Measurements from ENCODE around the gene SLC8A2. TPM values are rescaled to one million over a fixed set of nuclear protein-coding genes. Genes with fewer than 3 reads are reported as not detected.

Gene SLC8A2
- total RNA-seq, 2 experiments from 2014 or later, result 0.13 to 0.36 TPM

DNA sequence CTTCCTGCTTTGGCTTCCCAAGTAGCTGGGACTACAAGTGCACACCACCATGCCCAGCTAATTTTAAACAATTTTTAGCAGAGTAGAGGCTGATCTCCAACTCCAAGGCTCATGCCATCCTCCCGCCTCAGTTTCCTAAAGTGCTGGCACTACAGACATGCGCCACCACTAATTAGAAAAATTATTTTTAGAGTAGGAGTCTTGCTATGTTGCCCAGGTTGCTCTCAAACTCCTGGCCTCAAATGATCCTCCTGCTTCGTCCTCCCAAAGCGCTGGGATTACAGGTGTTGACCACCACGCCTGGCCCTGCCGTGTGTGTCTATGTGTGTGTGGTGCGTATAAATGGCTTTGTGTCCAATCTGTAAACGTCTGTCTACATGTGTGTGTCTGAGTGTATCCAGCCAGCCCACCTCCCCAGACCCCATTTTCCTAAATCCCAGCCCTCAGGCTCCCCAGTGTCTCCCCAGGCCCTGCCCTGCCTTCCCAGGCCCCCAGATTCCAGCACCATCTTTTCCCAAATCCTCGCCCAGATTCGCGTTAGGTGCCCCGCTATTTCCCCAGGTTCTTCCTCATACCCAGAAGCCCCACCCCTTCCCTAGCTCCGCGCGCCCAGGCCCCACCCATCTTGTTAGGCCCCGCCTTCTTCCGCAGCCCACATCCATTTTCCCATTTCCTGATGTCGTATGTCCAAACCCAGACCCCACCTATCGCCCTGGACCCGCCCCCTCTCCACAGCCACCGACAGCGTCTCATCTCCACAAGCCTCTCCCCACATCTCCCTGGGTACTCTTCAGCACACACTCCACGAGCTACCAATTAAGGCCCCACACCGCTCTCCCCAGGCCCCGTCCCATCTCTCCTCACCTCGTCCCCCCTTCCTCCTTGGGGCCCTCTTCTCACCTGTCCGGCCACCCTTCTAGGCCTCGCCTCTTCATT is 24.9 kb downstream of the SLC8A2 start:
- Histone ChIP-seq H3K79me2 (ENCODE audit: insufficient read depth, low read depth, low read length) (no peaks in the 10 kb centered on the region), H4K20me1 (ENCODE audit: insufficient read depth, low read length) (no peaks in the 10 kb centered on the region), H3K9me3 (ENCODE audit: low read length) (no peaks in the 10 kb centered on the region), H3K36me3 (ENCODE audit: insufficient read depth, low read length) (no peaks in the 10 kb centered on the region), H3K4me1 (ENCODE audit: insufficient read depth, low read length, poor library complexity, severe bottlenecking) (peaks cover 8% of the 10 kb centered on the region), H3K9me2 (ENCODE audit: insufficient read depth, low read length) (no peaks in the 10 kb centered on the region), H3K27ac (ENCODE audit: low read depth, low read length, poor library complexity, severe bottlenecking) (no peak overlapping the region), H3K4me3 (ENCODE audit: low read depth, low read length, poor library complexity, severe bottlenecking) (no peak overlapping the region), H2AFZ (ENCODE audit: low read length) (no peak overlapping the region), H3K4me2 (ENCODE audit: low read length) (peak overlapping the region; percentile 10; the same call in 1 of the 2 replicates)
- CTCF ChIA-PET (ENCODE audit: unreplicated experiment), result no interaction called here
- POLR2A ChIA-PET, result no interaction called here
- TF ChIP-seq EZH2phosphoT487 (IDR thresholded peaks at IDR 0.05; ENCODE audit: borderline replicate concordance, low read depth, low read length) (no peak), CTCF (conservative IDR thresholded peaks at IDR 0.05; ENCODE audit: low read length) (no peak)
- BruUV-seq (replicated peaks), result no TSS peak
- intact Hi-C loops (cut with micrococcal nuclease; ENCODE audit: unreplicated experiment), result no loop called here
- no peak for DNase-seq (ENCODE audit: low spot score)

DNA sequence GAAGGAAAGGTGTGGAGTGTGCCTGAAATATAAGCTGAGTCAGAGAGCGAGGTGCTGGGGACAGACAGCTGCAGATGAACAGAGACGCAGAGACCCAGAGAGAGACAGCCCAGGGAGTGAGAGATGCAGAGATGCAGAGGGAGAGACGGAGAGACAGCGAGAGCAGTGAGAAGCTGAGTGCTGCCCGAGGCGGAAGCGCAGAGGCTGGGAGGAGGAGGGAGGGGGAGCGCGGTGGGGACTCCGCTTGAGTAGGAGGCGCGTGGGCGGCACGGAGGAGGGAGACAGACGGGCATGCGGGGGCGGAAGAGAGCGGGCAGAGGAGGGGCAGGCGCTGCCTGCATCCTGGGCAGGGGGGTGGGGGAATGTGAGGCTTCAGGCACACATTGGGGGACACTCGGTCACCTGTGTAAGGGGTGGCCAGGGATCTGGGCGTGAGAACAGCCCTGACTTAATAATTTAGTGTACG is 25.7 kb downstream of the SLC8A2 start:
- CTCF ChIA-PET (ENCODE audit: unreplicated experiment), result no interaction called here

More for the DNA sequence above, 25.7 kb downstream of the SLC8A2 start:
- Histone ChIP-seq H3K27ac (ENCODE audit: low read depth, low read length, poor library complexity, severe bottlenecking) (no peak overlapping the region), H3K4me2 (ENCODE audit: low read length) (no peak overlapping the region), H3K9me2 (ENCODE audit: insufficient read depth, low read length) (no peaks in the 10 kb centered on the region), H3K9me3 (ENCODE audit: low read length) (no peaks in the 10 kb centered on the region), H3K79me2 (ENCODE audit: insufficient read depth, low read depth, low read length) (no peaks in the 10 kb centered on the region), H2AFZ (ENCODE audit: low read length) (no peak overlapping the region), H4K20me1 (ENCODE audit: insufficient read depth, low read length) (no peaks in the 10 kb centered on the region), H3K36me3 (ENCODE audit: insufficient read depth, low read length) (no peaks in the 10 kb centered on the region), H3K4me1 (ENCODE audit: insufficient read depth, low read length, poor library complexity, severe bottlenecking) (peaks cover 8% of the 10 kb centered on the region), H3K4me3 (ENCODE audit: low read depth, low read length, poor library complexity, severe bottlenecking) (no peak overlapping the region)
- POLR2A ChIA-PET, result no interaction called here
- TF ChIP-seq EZH2phosphoT487 (IDR thresholded peaks at IDR 0.05; ENCODE audit: borderline replicate concordance, low read depth, low read length) (no peak), CTCF (conservative IDR thresholded peaks at IDR 0.05; ENCODE audit: low read length) (no peak)
- BruUV-seq (replicated peaks), result no TSS peak
- DNase-seq (ENCODE audit: low spot score), result peak; percentile 13
- intact Hi-C loops (cut with micrococcal nuclease; ENCODE audit: unreplicated experiment), result no loop called here

All from OCI-LY7 (cell line).